H1 (cell line): Measurements from ENCODE around the gene BCL2L14. TPM values are rescaled to one million over a fixed set of nuclear protein-coding genes. Genes with fewer than 3 reads are reported as not detected.

Experiments
- CTCF ChIA-PET: fragments of 300-600 bp; sonication (Branson Sonifier 250); formaldehyde crosslinking; loops from one replicate; lab custom pipeline; 2021; ENCODE audit not compliant: partially characterized antibody; lab: Charles Lee
- POLR2A ChIA-PET: fragments of 300-600 bp; sonication (Branson Sonifier 250); formaldehyde crosslinking; loops from one replicate; lab custom pipeline; 2021; ENCODE audit warnings: inconsistent platforms; ENCODE audit not compliant: partially characterized antibody; lab: Charles Lee
- DNase-seq, 2 experiments: peaks; one replicate each; pipeline versions ENCODE4 v3.0.0 to v3.0.0-alpha.2; 2010 to 2022; ENCODE audit warnings: low spot score in 2 of 2, low read depth in 1 of 2, mixed read lengths in 1 of 2
- FAIRE-seq: peaks from 2 replicates; lab custom pipeline; 2011; peaks lifted over from hg19 to GRCh38; lab: Jason Lieb, UNC
- H2AFZ ChIP-seq: 2 replicates; pipeline ENCODE4 v1.8.1; 2012; ENCODE audit warnings: low read length, inconsistent platforms
- H2AK5ac ChIP-seq: 2 replicates; pipeline ENCODE4 v1.6.1; 2013; ENCODE audit warnings: low read depth, low read length
- H2BK120ac ChIP-seq: replicated peaks from 2 replicates; pipeline ENCODE3; 2013; ENCODE audit warnings: low read depth, low read length, inconsistent platforms
- H2BK12ac ChIP-seq: 2 replicates; pipeline ENCODE4 v1.6.1; 2013; ENCODE audit warnings: low read depth, low read length
- H2BK15ac ChIP-seq: 2 replicates; pipeline ENCODE4 v1.6.1; 2013; ENCODE audit warnings: low read length
- H2BK20ac ChIP-seq: 2 replicates; pipeline ENCODE4 v1.6.1; 2013; ENCODE audit warnings: low read length
- H2BK5ac ChIP-seq: 2 replicates; pipeline ENCODE4 v1.6.1; 2013; ENCODE audit warnings: low read depth, low read length
- H3K14ac ChIP-seq: 2 replicates; pipeline ENCODE4 v1.6.1; 2013; ENCODE audit warnings: inconsistent platforms; ENCODE audit not compliant: insufficient read length
- H3K18ac ChIP-seq: 2 replicates; pipeline ENCODE4 v1.6.1; 2013; ENCODE audit warnings: low read length; ENCODE audit errors: extremely low read depth
- H3K23ac ChIP-seq: 2 replicates; pipeline ENCODE4 v1.6.1; 2013; ENCODE audit warnings: inconsistent platforms; ENCODE audit not compliant: insufficient read length
- H3K23me2 ChIP-seq: 2 replicates; pipeline ENCODE4 v1.6.1; 2013; ENCODE audit warnings: low read depth, low read length
- H3K27ac ChIP-seq: 2 replicates; pipeline ENCODE4 v1.6.1; 2011; ENCODE audit warnings: low read depth, low read length, inconsistent platforms
- H3K27me3 ChIP-seq, 4 experiments: replicated peaks in 1 of 4; 1 replicate in 1 of 4; 2 replicates in 3 of 4; pipeline versions ENCODE4 v1.6.1 to v1.8.1; 2011 to 2013; ENCODE audit warnings: low read length in 3 of 4, mild to moderate bottlenecking in 3 of 4, inconsistent platforms in 2 of 4, mixed read lengths in 2 of 4, moderate library complexity in 1 of 4; ENCODE audit not compliant: control insufficient read depth in 3 of 4, insufficient read depth in 3 of 4; ENCODE audit errors: extremely low read depth in 1 of 4
- H3K36me3 ChIP-seq, 4 experiments: 2 replicates each; pipeline versions ENCODE4 v1.6.1 to v1.8.1; 2011 to 2013; ENCODE audit warnings: mild to moderate bottlenecking in 4 of 4, low read length in 3 of 4, moderate library complexity in 2 of 4, control low read depth in 1 of 4, inconsistent platforms in 1 of 4; ENCODE audit not compliant: insufficient read depth in 4 of 4, control insufficient read depth in 2 of 4
- H3K4ac ChIP-seq: replicated peaks from 2 replicates; pipeline ENCODE3; 2013; ENCODE audit warnings: low read length, low read depth, mixed read lengths, inconsistent platforms; ENCODE audit not compliant: insufficient read length
- H3K4me1 ChIP-seq, 4 experiments: replicated peaks in 1 of 4; 1 replicate in 1 of 4; 2 replicates in 3 of 4; pipeline versions ENCODE4 v1.6.1 to v1.8.1; 2011 to 2013; ENCODE audit warnings: low read length in 3 of 4, inconsistent platforms in 2 of 4, mixed read lengths in 1 of 4; ENCODE audit not compliant: insufficient read depth in 4 of 4, control insufficient read depth in 3 of 4
- H3K4me2 ChIP-seq, 2 experiments: 2 replicates each; pipeline versions ENCODE4 v1.6.1 to v1.8.1; 2011 to 2013; ENCODE audit warnings: low read depth in 2 of 2, low read length in 2 of 2, control low read depth in 1 of 2, inconsistent platforms in 1 of 2, mild to moderate bottlenecking in 1 of 2; ENCODE audit not compliant: insufficient read depth in 1 of 2
- H3K4me3 ChIP-seq, 4 experiments: fragments of 200-600, 300-600 bp in 1 of 4; sonication (generic), shearing (Covaris generic), sonication (Bioruptor Twin) in 1 of 4; 2 replicates each; pipeline versions ENCODE4 v1.5.1 to v1.8.1; 2011 to 2016; ENCODE audit warnings: low read length in 4 of 4, low read depth in 3 of 4, control low read depth in 2 of 4, inconsistent platforms in 2 of 4, mild to moderate bottlenecking in 2 of 4, mixed read lengths in 1 of 4, moderate library complexity in 1 of 4; ENCODE audit not compliant: insufficient read depth in 2 of 4; ENCODE audit errors: extremely low read depth in 1 of 4
- H3K56ac ChIP-seq: replicated peaks from 2 replicates; pipeline ENCODE3; 2013; ENCODE audit warnings: low read depth, mild to moderate bottlenecking, mixed read lengths, low read length, inconsistent platforms; ENCODE audit not compliant: insufficient read length
- H3K79me1 ChIP-seq: 2 replicates; pipeline ENCODE4 v1.6.1; 2013; ENCODE audit warnings: low read depth, low read length, control low read depth
- H3K79me2 ChIP-seq, 2 experiments: 2 replicates each; pipeline versions ENCODE4 v1.6.1 to v1.8.1; 2012 to 2013; ENCODE audit warnings: low read length in 2 of 2, mild to moderate bottlenecking in 2 of 2, inconsistent platforms in 1 of 2; ENCODE audit not compliant: insufficient read depth in 2 of 2, control insufficient read depth in 1 of 2
- H3K9ac ChIP-seq, 4 experiments: replicated peaks in 1 of 4; 1 replicate in 1 of 4; 2 replicates in 3 of 4; pipeline versions ENCODE4 v1.6.1 to v1.8.1; 2011 to 2013; ENCODE audit warnings: low read depth in 3 of 4, low read length in 3 of 4, control low read depth in 2 of 4, mild to moderate bottlenecking in 2 of 4, moderate library complexity in 2 of 4, inconsistent platforms in 1 of 4; ENCODE audit errors: extremely low read depth in 1 of 4
- H3K9me3 ChIP-seq, 2 experiments: 2 replicates each; pipeline versions ENCODE4 v1.6.1 to v1.8.1; 2012 to 2013; ENCODE audit warnings: mild to moderate bottlenecking in 2 of 2, moderate library complexity in 2 of 2, control low read depth in 1 of 2, inconsistent platforms in 1 of 2, low read depth in 1 of 2, low read length in 1 of 2, mixed read lengths in 1 of 2; ENCODE audit not compliant: insufficient read depth in 2 of 2
- H4K20me1 ChIP-seq, 2 experiments: replicated peaks in 1 of 2; 2 replicates each; pipeline versions ENCODE3 to v1.8.1; 2011 to 2013; ENCODE audit warnings: inconsistent platforms in 2 of 2, low read length in 2 of 2, mild to moderate bottlenecking in 1 of 2; ENCODE audit not compliant: insufficient read depth in 2 of 2, control insufficient read depth in 1 of 2
- H4K5ac ChIP-seq: 2 replicates; pipeline ENCODE4 v1.6.1; 2013; ENCODE audit warnings: low read length, low read depth, mixed read lengths, inconsistent platforms; ENCODE audit not compliant: insufficient read length
- H4K8ac ChIP-seq: 2 replicates; pipeline ENCODE4 v1.8.0; 2013; ENCODE audit warnings: mild to moderate bottlenecking, moderate library complexity, low read length, inconsistent platforms; ENCODE audit not compliant: insufficient read depth; ENCODE audit errors: extremely low read depth
- H4K91ac ChIP-seq: replicated peaks from 2 replicates; pipeline ENCODE3; 2013; ENCODE audit warnings: low read length, mixed read lengths, inconsistent platforms; ENCODE audit not compliant: insufficient read length
- BRCA1 ChIP-seq: IDR thresholded peaks from 2 replicates; pipeline ENCODE4 v1.6.1; 2012; ENCODE audit warnings: low read depth, low read length, improper control_type of control experiment
- KDM4A ChIP-seq: IDR thresholded peaks from one replicate; pipeline ENCODE4 v1.7.1; 2012; ENCODE audit warnings: low read depth, mild to moderate bottlenecking, moderate library complexity, low read length, inconsistent platforms; ENCODE audit not compliant: severe bottlenecking
- MAX ChIP-seq: IDR thresholded peaks from 2 replicates; pipeline ENCODE4 v1.6.1; 2012; ENCODE audit warnings: inconsistent platforms
- SIX5 ChIP-seq: IDR thresholded peaks from 2 replicates; pipeline ENCODE4 v1.6.1; 2011; ENCODE audit warnings: mild to moderate bottlenecking, low read depth, low read length
- SRF ChIP-seq: IDR thresholded peaks from 2 replicates; pipeline ENCODE4 v1.6.1; 2011; ENCODE audit warnings: mild to moderate bottlenecking, low read depth, low read length, moderate library complexity
- TAF7 ChIP-seq: optimal IDR thresholded peaks from 2 replicates; pipeline ENCODE3; 2011; ENCODE audit warnings: low read depth, mild to moderate bottlenecking, inconsistent platforms, low read length, moderate library complexity, borderline replicate concordance
- WGBS, 2 experiments: shearing (Covaris generic) in 1 of 2; methylation state at CpG; one replicate each; pipeline versions ENCODE4 v1.1.6 to v1.1.7; 2013 to 2015; ENCODE audit warnings: low lambda C conversion rate in 2 of 2, mixed read lengths in 2 of 2, inconsistent platforms in 1 of 2, low coverage in 1 of 2, missing lambda C conversion rate in 1 of 2; ENCODE audit not compliant: insufficient replicate concordance in 2 of 2, insufficient coverage in 1 of 2, insufficient read length in 1 of 2; ENCODE audit errors: extremely low coverage in 1 of 2, missing lambda C conversion rate in 1 of 2; 5-methylcytosine and 5-hydroxymethylcytosine counted together
- polyA plus RNA-seq, 7 experiments: library from polyadenylated mRNA; depleted of rRNA in 3 of 7; stranded (reverse) in 5 of 7; unstranded in 2 of 7; fragments of >200 nt in 5 of 7; fragments of 200-250 nt in 2 of 7; gene quantifications; 1 replicate in 5 of 7; 2 replicates in 1 of 7; 4 replicates in 1 of 7; pipeline versions ENCODE4 v1.2.1 to v1.2.3, GENCODE V29; 2011 to 2013; ENCODE audit warnings: missing spikeins in 2 of 7, mixed read lengths in 2 of 7
- total RNA-seq: library from RNA; stranded (reverse); fragmentation: NEBNext Ultra II Directional; extraction: Animal tissue kit (Norgen Biotek cat#: 25700); gene quantifications from 2 replicates; pipeline ENCODE4 v1.2.1, GENCODE V29; 2021

BCL2L14 gene
- total and polyA plus RNA-seq, 2 of the 8 experiments (the other 6 are each of a cell fraction or from before 2014, with no cell fraction given), result 0.80 to 2.4 TPM

- H3K23me2 ChIP-seq, result no peaks in the 10 kb centered on the region
- no peak overlapping the region for H3K27ac ChIP-seq
- no peak overlapping the region for H3K4me3 ChIP-seq
- H4K5ac ChIP-seq, result no peak overlapping the region
- H2BK5ac ChIP-seq, result no peak overlapping the region
- H2BK15ac ChIP-seq, result no peak overlapping the region
- 84% methylated on average over 4 of the region's 4 CpGs; no CpG with 5 or more reads in 1 of the 2 experiments for WGBS, 2 experiments
- H3K23ac ChIP-seq, result no peak overlapping the region
- no peaks in the 10 kb centered on the region for H3K79me2 ChIP-seq
- DNase-seq (no peak), FAIRE-seq (no peak)
- H3K18ac ChIP-seq, result no peak overlapping the region
- no peak overlapping the region for H2BK20ac ChIP-seq
- no peak overlapping the region for H3K9ac ChIP-seq
- H3K14ac ChIP-seq, result no peak overlapping the region
- no peak overlapping the region for H2AK5ac ChIP-seq
- ChIA-PET POLR2A (no interaction called here), CTCF (interaction anchor here (1.2 to 1.6 kb wide), 2 partner anchors 9 to 14 kb away, joined by 3 to 5 read pairs; no protein-coding TSS in a partner anchor)
- H4K20me1 ChIP-seq, result no peaks in the 10 kb centered on the region
- H4K91ac ChIP-seq, result no peak overlapping the region
- H3K4ac ChIP-seq, result no peak overlapping the region
- H2AFZ ChIP-seq, result no peak overlapping the region
- H3K9me3 ChIP-seq, result no peaks in the 10 kb centered on the region
- H3K56ac ChIP-seq, result no peak overlapping the region
- H2BK120ac ChIP-seq, result no peak overlapping the region
- H3K4me1 ChIP-seq, result no peaks in the 10 kb centered on the region
- H3K36me3 ChIP-seq, result peaks cover 8 to 75% (median 37%) of the 10 kb centered on the region in 4 experiments
- no peak overlapping the region for H3K4me2 ChIP-seq
- no peaks in the 10 kb centered on the region; the same call in 1 of the 2 replicates for H3K79me1 ChIP-seq
- H3K27me3 ChIP-seq, result no peaks in the 10 kb centered on the region
- no peak overlapping the region for H2BK12ac ChIP-seq
- no peak overlapping the region for H4K8ac ChIP-seq
- TF ChIP-seq KDM4A, result no peak
- no peak for TF ChIP-seq SIX5
- TF ChIP-seq MAX, result no peak
- TF ChIP-seq SRF, result no peak
- TF ChIP-seq TAF7, result no peak
- no peak for TF ChIP-seq BRCA1
These were observed 55.8 kb downstream of the BCL2L14 start for GRCh38 chr12:12126551-12126950.
